Measurements from ENCODE around the gene MBD4.

GRCh38 chr3:129486664-129487035, 46.9 kb upstream of the MBD4 start:
- TF ChIP-seq CTCF (IDR thresholded peaks at IDR 0.05) (no peak), POLR2A (IDR thresholded peaks at IDR 0.05) (no peak)

Measured in thyroid gland (tissue), 4 donors.